SW 1271 (cell line): ENCODE measurements around the gene F12.
"Not testable (repeated sequence)": the region's sequence is repeated elsewhere in the genome, so short reads cannot be mapped to it uniquely, and the experiment has no call there.

Source experiments
- DNase-seq, 2 experiments: peaks; one replicate each; lab custom pipeline; 2025; lab: John Stamatoyannopoulos, UW

Gene F12

DNA sequence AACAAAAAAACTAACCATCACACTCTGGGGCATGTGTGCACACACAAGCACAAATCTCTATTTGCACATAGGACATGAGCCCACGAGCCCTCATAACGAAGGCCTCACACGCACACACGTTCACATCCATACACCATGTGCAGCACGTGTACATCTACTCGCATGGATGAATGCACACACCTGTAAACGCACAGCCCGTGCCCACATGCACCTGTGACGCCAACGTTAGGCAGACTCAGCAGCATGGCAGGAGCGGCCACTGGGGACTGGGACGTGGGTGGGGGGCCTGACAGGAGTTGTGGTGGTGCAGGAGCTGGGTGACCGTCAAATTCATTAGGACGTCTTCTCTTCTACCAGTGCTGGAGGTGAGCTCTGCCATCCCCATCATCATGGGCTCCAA is 22.0 kb downstream of the F12 start:
- no peak for DNase-seq

DNA sequence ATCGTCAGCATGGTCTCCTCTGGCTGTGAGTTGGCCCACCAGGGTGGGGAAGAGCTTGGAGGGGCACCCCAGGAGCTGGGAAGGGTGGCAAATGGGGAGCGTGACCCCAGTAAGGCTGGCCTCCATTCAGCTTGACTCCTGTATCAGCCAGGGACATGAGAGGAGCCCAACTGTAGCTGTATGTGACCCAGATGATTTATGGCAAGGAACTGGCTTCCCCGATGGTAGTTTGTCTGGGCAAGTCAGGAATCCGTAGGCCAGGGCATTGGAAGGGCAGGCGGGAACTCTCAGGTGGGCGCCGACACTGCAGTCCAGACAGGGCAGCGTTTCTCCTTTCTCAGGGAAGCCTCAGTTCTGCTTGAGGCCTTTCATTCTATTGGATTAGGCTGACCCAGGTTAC is 22.8 kb downstream of the F12 start:
- DNase-seq, result no peak

DNA sequence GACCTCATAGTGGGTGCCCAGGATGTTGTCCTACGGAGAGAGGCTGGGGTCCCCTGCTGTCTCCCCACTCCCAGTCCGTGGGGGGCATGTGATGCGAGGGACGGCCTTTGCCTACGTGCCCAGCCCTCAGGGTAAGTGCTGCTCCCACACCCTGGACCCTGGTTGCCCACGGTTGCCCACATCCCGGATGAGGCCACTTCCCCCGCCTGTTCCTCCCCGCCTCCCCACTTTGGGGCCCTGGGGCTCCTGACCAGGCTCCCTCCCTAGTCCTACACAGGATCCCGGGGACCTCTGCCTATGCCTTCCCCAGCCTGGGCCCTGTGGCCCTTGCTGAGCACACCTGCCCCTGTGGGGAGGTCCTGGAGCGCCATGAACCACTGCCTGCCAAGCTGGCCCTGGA is 23.6 kb downstream of the F12 start:
- DNase-seq, result no peak

GRCh38 chr5:177384134-177384533 is 25.2 kb downstream of the F12 start, which contains the start of gene SLC34A1:
TSS of gene SLC34A1 (plus strand) at chr5:177384434. CDS start at chr5:177385742, 1,308 bp downstream.
- no peak for DNase-seq

DNA sequence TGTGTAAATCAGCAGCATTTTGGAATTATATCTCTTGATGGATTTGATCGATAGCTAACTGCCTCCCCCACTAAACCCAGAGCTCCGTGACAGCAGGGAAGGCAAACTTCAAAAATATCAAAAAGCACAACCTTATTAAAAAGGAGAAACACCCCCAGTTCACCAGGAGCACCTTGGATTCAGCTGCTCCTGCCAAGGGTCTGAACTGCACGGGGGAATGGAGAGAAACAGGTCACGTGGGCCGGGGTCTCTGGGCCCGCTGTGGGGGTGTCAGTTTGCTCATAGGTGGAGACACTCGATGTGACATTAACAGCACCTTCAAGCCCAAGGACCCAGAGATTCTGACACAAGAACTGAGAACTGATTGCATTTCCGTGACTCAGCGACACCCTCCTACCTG is 26.2 kb downstream of the F12 start:
- no peak for DNase-seq

- no peak for DNase-seq
These were observed 26.8 kb downstream of the F12 start for GRCh38 chr5:177382423-177383029.

GRCh38 chr5:177380805-177381126 is 28.6 kb downstream of the F12 start:
- DNase-seq, result no peak

DNA sequence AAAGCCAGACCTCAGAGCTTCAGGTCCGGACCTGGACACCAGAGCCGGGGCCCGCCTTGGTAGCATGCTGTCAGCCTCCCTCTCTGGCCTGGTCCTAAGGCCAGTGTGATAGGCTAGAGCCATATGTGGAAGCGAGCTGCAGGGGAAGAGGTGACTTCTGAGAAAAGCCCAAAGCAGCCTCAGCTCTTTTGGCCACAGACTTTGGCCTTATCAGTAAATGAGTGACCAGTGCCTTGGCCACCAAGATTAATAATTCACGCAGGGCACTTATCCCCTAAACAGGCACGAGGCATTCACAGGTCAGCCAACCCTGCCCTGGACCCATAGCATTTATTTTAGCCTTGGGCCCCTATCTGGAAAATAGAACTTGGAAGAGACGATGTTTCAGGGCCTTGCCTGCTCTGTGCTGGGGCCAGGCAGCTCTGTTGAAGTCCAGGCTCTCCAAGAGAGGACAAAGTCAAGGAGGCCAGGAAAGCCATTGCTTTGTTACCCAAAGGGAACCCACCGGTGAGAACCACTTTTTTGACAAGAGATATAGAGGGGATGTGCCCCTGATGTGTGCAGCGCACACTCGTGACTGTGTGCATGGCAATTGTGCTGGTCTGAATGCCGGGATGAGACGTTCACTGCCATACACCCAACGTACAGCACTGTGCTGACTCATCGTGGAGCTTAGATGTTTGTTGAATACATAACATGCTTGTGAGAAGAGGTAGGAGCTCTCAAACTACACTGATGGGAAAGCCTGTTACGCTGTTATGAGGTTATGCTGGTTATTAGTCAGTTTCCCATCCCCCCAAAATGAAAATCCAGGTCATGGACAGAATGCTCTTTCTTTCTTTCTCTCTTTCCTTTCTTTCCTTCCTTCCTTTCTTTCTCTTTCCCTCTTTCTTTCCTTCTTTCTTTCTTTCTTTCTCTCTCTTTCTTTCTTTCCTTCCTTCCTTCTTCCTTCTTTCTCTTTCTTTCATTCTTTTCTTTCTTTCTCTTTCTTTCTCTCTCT is 30.2 kb downstream of the F12 start:
- peak; percentile 23 to 27 for DNase-seq

GRCh38 chr5:177377851-177378776 is 31.2 kb downstream of the F12 start:
- no peak for DNase-seq

- DNase-seq, result no peak
These were observed 33.3 kb downstream of the F12 start for GRCh38 chr5:177376107-177376506.

DNA sequence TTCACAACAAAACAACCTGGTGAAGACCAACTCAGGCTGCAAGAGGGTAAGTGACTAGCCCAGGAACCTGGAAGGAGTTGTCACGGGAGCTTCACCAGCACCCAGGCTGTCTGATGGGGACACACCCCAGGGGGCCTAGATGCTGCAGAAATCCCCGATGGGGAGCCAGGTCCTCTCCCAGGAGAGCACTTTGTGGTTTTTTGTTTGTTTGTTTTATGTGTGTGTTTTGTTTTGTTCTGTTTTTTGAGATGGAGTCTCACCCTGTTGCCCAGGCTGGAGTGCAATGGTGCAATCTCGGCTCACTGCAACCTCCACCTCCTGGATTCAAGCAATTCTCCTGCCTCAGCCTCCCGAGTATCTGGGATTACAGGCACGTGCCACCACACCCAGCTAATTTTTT is 33.8 kb downstream of the F12 start:
- not testable (repeated sequence) for DNase-seq

- DNase-seq, result no peak
These were observed 35.2 kb downstream of the F12 start for GRCh38 chr5:177374211-177374610.

DNA sequence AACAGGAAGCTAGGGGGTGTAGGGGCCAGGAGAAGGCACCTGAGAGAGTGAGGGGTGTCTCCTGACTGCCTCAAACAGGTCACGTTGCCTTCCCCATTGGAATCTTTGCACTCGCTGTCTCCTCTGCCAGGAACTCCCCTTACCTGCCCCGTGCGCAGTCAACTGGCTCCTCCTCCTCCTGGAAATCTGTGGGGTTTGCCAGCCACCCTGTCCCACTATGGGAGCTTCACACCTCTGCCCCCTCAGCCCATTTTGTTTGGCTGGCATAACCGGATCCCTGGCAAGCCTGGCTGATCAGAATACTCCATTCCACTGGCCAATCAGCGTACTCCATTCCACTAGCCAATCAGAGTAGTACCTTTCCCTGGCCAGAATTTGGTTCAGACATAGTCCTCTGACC is 35.6 kb downstream of the F12 start:
- no peak for DNase-seq

- no peak for DNase-seq
These were observed 36.5 kb downstream of the F12 start for GRCh38 chr5:177372910-177373309.

DNA sequence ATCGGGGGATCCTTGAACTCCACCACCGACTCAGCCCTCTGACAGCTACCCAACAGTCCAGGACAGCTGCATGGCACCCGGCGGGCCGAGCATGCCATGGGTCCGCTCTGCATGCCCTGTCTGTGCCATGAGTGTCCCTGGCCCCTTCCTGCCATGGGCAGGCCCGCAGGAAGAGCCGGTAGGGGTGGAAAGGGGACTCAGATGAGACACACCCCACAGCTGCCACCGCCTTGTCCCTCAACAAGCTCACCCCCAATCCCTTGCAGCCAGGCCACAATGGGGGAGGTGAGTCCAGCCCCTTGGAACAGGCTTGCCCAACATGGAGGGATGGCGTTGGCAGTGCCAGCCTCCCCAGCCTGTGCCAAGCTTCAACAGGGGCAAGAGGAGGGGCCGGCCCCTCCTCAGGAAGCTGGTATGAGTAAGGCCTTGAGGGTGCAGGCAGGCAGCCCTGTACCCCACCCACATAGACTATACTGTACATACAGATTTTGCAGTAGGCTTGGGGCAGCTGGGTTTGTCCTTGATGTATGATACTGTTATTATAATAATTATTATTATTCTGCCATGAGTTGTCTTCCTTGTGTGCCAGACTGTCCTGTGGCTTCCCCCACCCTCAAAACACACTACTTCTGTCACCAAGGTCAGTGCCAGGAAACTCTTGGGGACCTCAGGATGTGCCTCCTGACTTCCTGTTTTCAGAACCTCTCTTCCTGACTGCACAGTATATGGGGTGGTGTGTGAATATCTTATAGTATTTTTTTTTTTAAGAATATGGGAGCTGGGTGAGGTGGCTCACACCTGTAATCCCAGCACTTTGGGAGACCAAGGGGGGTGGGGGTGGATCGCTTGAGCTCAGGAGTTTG is 37.1 kb downstream of the F12 start:
- DNase-seq, result no peak

DNA sequence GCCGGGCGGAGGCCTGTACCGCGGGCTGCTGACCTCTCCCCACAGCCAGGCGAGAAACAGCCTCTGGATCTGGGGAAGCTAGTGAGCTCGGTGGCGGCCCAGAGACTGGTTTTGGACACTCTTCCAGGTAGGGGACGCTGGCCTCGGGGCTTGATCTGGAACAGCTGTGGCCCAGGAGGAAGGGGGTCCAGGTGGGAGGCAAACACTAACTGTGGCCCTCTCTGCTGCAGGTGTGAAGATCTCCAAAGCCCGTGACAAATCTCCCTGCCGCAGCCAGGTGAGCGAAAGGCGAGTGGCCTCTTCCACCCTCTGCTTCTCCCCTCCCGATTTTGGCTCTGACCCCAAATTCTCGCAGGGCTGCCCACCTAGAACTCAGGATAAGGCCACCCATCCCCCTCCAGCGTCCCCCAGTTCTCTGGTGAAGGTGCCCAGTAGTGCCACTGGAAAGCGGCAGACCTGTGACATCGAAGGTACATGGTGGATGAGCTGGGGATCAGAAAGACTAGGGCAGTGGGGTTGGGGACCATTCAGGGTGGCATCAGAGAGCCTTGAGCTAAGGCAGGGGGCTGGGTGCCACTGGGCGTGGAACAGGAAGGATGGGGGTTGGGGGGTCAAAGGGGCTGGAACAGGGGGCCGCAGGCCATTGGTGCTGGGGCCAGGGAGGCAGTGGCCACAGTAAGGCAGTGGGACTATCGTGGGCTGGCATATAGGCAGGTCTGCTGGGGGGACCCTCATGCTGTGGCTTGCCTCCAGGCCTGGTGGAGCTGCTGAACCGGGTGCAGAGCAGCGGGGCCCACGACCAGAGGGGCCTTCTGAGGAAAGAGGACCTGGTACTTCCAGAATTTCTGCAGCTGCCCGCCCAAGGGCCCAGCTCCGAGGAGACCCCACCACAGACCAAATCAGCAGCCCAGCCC is 38.0 kb downstream of the F12 start:
- no peak for DNase-seq

GRCh38 chr5:177370488-177371119 is 38.8 kb downstream of the F12 start:
- DNase-seq, result no peak

- no peak for DNase-seq
These were observed 39.5 kb downstream of the F12 start for GRCh38 chr5:177369645-177370440.
